Stimulated activated naive B cell treated with anti-CD40 and anti-IgM and Interleukin-4, amounts not matched to agents 10 μg/mL and 1 μg/mL and 100 μg/mL, for 72 hours (primary cell): ENCODE measurements around the gene MUC2.
"Not testable (repeated sequence)": the region's sequence is repeated elsewhere in the genome, so short reads cannot be mapped to it uniquely, and the experiment has no call there.

Experiments
- ATAC-seq, 2 donors: fragments of 150-1000 bp; cut with Tn5 transposase; replicated peaks; 2 replicates each; pipeline ENCODE4 v1.10.0; 2021; ENCODE audit warnings: moderate library complexity in 1 of 2
- DNase-seq: peaks from one replicate; pipeline ENCODE4 v3.0.0; 2021
- H3K27ac Mint-ChIP-seq: one replicate; pipeline ENCODE4 v1.8.0; 2022; ENCODE audit warnings: mild to moderate bottlenecking, mixed read lengths
- H3K27me3 Mint-ChIP-seq, 2 donors: one replicate each; pipeline ENCODE4 v1.8.0; 2022; ENCODE audit warnings: mixed read lengths in 2 of 2
- H3K36me3 Mint-ChIP-seq, 2 donors: one replicate each; pipeline ENCODE4 v1.8.0; 2022; ENCODE audit warnings: mixed read lengths in 2 of 2, mild to moderate bottlenecking in 1 of 2
- H3K4me1 Mint-ChIP-seq, 2 donors: one replicate each; pipeline ENCODE4 v1.8.0; 2022; ENCODE audit warnings: mixed read lengths in 2 of 2, mild to moderate bottlenecking in 1 of 2
- H3K4me3 Mint-ChIP-seq, 2 donors: one replicate each; pipeline ENCODE4 v1.8.0; 2022; ENCODE audit warnings: mild to moderate bottlenecking in 2 of 2, mixed read lengths in 2 of 2, moderate library complexity in 1 of 2
- H3K9me3 Mint-ChIP-seq, 2 donors: one replicate each; pipeline ENCODE4 v1.8.0; 2022; ENCODE audit warnings: mixed read lengths in 2 of 2, mild to moderate bottlenecking in 1 of 2

MUC2 gene

DNA sequence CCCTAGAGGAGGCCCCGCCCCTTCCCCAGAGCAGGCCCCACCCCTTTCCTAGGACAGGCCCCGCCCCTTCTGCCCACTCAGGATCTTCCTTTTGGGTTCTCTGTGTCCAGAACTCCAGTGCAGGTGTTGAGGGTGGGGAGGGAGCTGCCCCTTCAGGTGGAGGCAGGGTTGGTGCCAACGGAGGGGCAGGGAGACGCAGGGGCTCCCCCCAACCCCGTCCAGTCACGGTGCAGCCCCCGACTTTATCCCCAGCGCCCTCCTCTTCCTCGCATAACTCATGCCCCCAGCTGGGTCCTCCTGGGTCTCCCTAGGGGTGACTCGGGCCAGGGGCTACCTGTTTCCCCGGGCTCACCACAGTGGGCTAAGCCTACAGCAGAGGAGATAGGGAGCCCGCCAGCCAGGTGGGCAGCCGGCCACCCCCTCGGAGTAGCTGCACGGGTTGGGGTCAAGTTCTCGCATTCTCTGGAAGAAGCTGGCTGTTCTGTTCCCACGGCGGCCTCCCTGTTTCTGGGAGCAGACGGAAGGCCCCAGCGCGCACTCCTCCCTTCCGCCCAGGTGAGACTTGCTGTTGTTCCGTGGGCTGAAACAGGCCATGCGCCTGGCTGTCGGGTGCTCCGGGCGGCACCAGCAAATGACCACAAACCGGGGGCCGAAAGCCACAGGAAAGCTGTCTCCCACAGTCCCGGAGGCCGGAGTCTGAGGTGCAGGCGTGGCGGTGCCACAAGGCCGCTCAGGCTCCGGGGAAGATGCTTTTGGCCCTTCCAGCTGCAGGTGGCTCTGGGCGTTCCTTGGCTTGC, 38.9 kb downstream of the MUC2 start:
- DNase-seq (no peak), ATAC-seq (no peak)
- Mint-ChIP-seq H3K27me3 (peaks cover 1 to 5% of the 10 kb centered on the region in 2 donors), H3K27ac (no peak overlapping the region), H3K36me3 (no peaks in the 10 kb centered on the region), H3K4me1 (peaks cover 0 to 3% of the 10 kb centered on the region in 2 donors), H3K9me3 (no peaks in the 10 kb centered on the region), H3K4me3 (no peak overlapping the region)

DNA sequence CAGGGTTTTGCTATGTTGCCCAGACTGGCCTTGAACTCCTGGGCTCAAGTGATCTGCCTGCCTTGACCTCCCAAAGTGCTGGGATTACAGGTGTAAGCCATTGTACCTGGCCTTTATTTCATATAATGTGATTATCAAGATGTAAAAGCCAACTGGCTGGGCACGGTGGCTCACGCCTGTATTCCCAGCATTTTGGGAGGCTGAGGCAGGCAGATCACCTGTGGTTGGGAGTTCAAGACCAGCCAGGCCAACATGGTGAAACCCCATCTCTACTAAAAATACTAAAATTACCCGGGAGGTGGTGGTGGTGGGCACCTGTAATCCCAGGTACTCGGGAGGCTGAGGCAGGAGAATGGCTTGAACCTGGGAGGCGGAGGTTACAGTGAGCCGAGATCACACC, 40.6 kb downstream of the MUC2 start:
- not testable (repeated sequence) for H3K27me3 Mint-ChIP-seq, H3K9me3 Mint-ChIP-seq, DNase-seq, H3K36me3 Mint-ChIP-seq, ATAC-seq, H3K4me1 Mint-ChIP-seq, H3K27ac Mint-ChIP-seq, H3K4me3 Mint-ChIP-seq

DNA sequence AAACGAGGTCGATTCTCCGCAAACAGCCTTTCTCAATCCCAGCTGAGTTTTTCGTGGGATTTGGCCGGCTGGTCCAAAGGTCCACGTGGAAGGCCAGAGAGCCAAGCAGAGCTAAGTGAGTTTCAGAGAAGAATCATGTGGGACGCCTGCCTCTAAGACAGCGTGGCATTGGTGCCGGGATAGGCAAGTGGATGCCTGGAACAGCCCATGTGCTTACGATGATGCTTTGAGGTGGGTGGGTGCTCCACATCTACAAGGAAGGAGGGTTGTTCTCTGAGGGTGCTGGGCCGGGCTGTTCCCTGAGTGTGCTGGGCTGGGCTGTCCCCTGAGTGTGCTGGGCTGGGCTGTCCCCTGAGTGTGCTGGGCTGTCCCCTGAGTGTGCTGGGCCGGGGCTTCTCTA, 41.4 kb downstream of the MUC2 start:
- no peak overlapping the region for H3K4me3 Mint-ChIP-seq
- H3K9me3 Mint-ChIP-seq, result no peaks in the 10 kb centered on the region
- no peak overlapping the region for H3K27ac Mint-ChIP-seq
- no peak for ATAC-seq
- DNase-seq, result no peak
- peaks cover under 1 to 8% of the 10 kb centered on the region in 2 donors for H3K27me3 Mint-ChIP-seq
- H3K36me3 Mint-ChIP-seq, result no peaks in the 10 kb centered on the region
- H3K4me1 Mint-ChIP-seq, result no peaks in the 10 kb centered on the region

DNA sequence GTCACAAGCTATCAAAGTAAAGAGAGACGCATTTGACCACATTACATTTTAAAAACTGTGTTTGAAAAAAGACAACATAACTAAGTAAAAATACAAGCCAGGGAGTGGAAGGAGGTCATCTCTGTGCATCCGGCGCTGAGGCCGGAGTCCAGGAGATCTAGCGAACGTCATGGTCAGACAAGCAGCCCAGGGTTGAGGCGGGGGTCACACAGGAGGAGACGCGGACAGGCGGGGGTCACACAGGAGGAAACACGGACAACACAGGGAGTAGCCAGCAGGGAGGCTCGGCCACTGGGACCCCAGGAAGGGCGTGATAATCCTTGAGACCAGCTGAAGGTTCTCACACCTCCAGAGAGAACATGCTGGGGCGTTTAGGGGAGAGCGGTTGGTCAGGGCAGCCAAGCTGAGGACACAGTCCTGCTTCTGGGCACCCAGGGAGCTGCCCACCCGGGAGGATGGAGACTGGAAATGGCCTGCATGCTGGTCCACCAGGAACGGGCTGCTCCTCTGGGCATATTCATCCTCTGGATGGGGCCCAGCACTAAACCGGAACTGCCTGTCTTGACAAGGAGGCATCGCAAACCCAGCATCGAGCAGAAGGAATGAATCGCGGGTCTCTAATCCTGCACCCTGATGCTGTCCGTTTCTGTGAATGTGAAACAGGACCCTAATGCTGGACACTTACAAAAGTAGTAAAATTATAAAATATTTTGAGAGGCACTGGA, 42.2 kb downstream of the MUC2 start:
- Mint-ChIP-seq H3K4me3 (no peak overlapping the region), H3K27ac (no peak overlapping the region), H3K9me3 (no peaks in the 10 kb centered on the region), H3K36me3 (no peaks in the 10 kb centered on the region), H3K4me1 (no peaks in the 10 kb centered on the region), H3K27me3 (peaks cover 0 to 8% of the 10 kb centered on the region in 2 donors)
- DNase-seq (no peak), ATAC-seq (no peak)

DNA sequence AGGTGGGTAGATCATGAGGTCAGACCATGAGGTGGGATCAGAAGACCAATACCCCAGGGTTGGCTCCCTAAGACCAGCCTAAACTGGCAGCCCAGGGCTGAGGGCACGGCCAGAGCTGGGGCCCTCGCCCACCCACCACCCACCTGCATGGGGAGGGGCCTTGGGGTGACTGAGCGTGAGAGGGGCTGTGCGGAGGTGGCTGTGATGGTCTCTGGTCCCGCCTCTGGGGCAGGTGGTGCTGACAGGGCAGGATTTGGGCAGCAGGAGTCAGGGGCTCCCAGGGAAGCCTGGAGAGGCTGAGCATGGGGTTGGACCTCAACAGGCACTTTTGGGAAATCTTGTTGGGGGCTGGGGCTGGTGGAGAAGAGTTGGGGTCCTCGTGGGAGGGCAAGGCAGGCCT, 43.3 kb downstream of the MUC2 start:
- no peak for ATAC-seq
- no peaks in the 10 kb centered on the region for H3K9me3 Mint-ChIP-seq
- H3K4me1 Mint-ChIP-seq, result no peaks in the 10 kb centered on the region
- no peak overlapping the region for H3K4me3 Mint-ChIP-seq
- H3K27ac Mint-ChIP-seq, result no peak overlapping the region
- H3K36me3 Mint-ChIP-seq, result no peaks in the 10 kb centered on the region
- DNase-seq, result no peak
- H3K27me3 Mint-ChIP-seq, result peaks cover 0 to 12% of the 10 kb centered on the region in 2 donors

DNA sequence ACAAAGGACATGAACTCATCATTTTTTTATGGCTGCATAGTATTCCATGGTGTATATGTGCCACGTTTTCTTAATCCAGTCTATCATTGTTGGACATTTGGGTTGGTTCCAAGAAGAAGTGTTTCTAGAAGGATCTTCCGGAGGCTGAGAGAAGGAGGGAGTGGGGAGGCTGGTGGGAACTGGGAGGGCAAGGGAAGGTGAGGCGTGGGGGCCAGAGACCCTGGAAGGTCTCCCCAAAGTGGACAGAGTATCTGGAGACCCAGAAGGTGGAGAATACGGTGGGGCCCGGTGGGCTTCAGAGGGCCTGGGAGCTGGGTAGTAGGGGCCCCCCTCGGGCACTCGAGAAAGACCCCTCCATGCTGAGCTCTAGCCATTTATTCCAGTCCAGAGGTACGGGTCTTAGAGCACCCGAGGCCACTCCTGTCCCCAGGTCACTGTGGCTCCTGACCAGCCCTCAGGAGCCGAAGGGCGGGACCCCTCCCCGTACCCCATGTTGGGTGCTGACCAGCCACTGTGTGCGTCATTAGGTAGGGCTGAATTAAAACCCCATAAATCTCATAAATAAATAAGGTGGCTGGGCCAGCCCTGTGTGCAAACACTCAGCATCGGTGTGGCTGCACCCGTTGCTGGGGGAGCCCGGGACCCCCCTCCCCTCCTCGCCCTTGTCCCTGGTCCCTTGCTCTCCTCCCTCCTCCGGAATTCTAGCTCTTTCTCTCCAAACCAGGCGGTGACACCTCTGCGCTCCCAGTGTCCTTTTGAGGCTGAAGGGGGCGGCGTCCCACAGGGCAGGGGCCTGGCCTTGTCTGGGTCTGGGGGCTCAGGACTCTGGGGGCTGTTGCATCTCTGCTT, 44.3 kb downstream of the MUC2 start:
- Mint-ChIP-seq H3K27me3 (peaks cover 0 to 16% of the 10 kb centered on the region in 2 donors), H3K4me1 (no peaks in the 10 kb centered on the region), H3K9me3 (no peaks in the 10 kb centered on the region), H3K36me3 (no peaks in the 10 kb centered on the region), H3K27ac (no peak overlapping the region), H3K4me3 (no peak overlapping the region)
- no peak for DNase-seq
- no peak for ATAC-seq

DNA sequence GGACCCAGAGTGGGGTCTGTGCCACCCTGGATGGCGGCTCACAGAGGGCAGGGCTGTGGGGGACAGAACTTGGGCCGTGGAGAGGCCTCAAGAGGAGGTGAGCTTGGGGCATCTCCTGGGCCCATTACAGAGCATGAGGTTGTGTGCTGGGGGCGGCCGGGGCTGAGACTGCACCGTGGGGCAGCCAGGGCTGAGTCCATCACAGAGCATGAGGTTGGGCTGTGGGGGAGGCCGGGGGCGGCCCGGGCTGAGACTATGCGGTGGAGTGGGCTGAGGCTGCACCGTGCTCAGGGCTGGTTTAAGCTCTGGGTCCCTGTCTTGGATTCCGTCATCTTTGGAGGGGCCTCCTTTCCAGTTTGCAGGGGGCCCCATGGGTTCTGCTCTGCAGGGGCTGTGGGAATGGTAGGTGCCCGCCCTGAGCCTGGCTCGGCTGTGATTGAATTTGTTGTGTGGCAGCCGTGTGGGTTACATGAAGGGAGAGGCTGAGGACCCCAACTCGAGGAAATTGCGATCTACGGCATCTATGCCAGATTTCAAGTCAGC, 45.0 kb downstream of the MUC2 start:
- Mint-ChIP-seq H3K9me3 (peaks cover 6 to 7% of the 10 kb centered on the region in 2 donors), H3K27me3 (peaks cover 0 to 20% of the 10 kb centered on the region in 2 donors), H3K4me1 (no peaks in the 10 kb centered on the region), H3K36me3 (peaks cover 3 to 5% of the 10 kb centered on the region in 2 donors), H3K27ac (no peak overlapping the region), H3K4me3 (no peak overlapping the region)
- DNase-seq (no peak), ATAC-seq (no peak)

DNA sequence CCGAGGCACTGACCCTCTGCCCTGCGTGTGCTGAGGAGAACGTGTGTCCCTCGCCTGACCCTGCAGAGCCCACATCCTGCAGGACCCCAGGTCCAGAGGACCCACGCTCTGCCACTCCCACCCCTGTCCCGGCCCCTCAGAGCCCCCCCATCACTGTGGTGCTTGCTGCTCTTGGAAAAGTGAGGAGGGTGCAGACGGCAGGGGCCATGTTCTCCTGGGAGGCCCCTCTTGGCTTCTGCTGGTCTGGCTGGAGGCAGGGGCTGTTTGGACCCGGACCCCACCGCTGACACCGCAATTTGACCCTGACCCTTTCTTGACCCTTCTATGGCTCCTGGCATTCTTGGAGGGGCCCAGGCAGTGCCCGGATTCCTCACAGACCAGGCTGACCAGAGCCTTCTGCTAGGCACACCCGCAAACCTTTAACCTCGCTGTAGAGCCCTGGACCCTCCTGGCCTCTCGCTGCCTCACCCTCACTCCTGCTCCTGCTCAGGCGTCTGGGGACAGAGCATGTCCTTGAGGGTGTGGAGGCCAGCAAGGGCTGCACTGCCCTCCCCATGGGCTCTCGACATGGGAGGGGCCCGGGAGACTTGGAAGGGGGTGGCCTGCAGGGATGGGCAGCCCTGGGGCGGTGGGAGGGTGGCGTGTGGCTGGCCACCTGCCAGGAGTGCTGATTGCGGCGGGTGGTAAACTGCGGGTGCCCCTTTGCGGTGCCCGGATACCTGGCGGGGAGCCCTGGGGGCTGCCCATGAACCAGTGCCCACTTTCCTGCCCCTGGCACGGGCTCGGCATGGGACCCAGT, 46.1 kb downstream of the MUC2 start:
- no peak overlapping the region for H3K4me3 Mint-ChIP-seq
- DNase-seq (no peak), ATAC-seq (no peak)
- peaks cover 5% of the 10 kb centered on the region in 2 donors for H3K36me3 Mint-ChIP-seq
- H3K27ac Mint-ChIP-seq, result no peak overlapping the region
- peaks cover 14 to 16% of the 10 kb centered on the region in 2 donors for H3K9me3 Mint-ChIP-seq
- peaks cover 0 to 20% of the 10 kb centered on the region in 2 donors for H3K27me3 Mint-ChIP-seq
- H3K4me1 Mint-ChIP-seq, result no peaks in the 10 kb centered on the region

DNA sequence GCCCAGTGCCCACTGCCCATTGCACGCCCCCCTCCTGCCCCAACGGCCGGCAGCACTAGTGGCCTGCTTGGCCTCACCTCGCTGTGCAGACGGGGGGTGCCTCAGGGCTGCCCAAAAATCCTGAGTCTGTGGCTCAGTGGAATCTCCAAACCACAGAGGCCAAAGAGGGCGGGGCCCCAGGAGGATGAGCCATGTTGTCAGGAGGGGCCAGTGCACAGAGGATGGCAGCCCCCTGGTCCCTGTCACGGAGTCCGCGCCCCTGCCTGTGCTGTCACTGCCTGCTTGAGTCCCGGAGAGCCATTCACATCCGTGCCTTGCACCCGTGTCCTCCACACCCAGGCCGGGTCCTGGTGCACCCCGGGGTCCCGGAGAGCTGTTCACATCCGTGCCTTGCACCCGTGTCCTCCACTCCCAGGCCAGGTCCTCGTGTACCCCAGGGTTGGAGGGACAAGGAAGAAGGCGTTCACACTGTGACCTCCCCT, 46.7 kb downstream of the MUC2 start:
- no peaks in the 10 kb centered on the region for H3K4me1 Mint-ChIP-seq
- H3K9me3 Mint-ChIP-seq, result peaks cover 14 to 16% of the 10 kb centered on the region in 2 donors
- no peak overlapping the region for H3K4me3 Mint-ChIP-seq
- DNase-seq, result no peak
- H3K27ac Mint-ChIP-seq, result no peak overlapping the region
- ATAC-seq, result no peak
- peaks cover 5% of the 10 kb centered on the region in 2 donors for H3K36me3 Mint-ChIP-seq
- peaks cover 0 to 20% of the 10 kb centered on the region in 2 donors for H3K27me3 Mint-ChIP-seq

DNA sequence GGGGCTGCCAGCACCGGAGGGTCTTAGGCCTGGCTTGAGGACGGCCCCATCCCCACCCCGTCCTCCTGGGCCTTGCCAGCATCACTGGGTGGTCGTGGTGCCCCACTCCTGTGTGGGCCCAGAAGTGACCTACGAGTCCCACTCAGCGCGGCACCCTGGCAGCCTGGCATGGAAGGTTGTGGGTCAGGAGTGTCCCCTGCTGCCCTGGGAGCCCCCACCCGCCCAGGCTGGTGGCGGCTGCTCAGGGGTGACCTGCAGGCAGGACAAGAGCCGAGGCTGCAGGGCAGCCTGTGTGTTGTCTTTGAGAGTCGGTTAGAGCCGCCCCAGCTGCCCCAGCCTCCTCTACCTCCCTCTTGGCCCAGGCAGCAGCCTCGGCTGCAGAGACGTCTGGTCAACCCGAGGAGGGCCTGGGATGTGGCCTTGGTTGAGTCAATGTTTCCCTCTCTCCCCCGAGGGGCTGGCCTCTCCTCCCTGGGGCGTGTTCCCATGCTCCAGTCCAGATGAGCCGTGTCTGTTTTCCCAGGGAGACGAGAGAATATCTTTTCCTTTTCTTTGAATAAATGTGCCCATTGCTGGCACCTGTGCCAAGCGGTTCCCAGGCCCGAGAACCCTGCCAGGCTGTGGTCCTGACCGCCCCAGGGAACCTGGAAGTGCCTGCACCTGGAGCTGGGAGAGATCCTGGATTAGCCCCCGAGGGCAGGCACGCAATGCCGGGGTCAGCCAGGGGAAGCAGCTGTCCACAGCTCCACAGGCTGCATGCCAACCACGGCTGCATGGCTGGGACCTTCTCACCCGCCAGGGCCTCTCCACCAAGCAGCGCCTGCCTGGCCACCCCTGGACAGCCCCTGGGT, 47.4 kb downstream of the MUC2 start:
- Mint-ChIP-seq H3K4me1 (no peaks in the 10 kb centered on the region), H3K27ac (no peak overlapping the region), H3K27me3 (peaks cover 0 to 20% of the 10 kb centered on the region in 2 donors), H3K9me3 (peaks cover 14 to 16% of the 10 kb centered on the region in 2 donors), H3K4me3 (no peak overlapping the region), H3K36me3 (peaks cover 5% of the 10 kb centered on the region in 2 donors)
- ATAC-seq, result no peak
- no peak for DNase-seq

DNA sequence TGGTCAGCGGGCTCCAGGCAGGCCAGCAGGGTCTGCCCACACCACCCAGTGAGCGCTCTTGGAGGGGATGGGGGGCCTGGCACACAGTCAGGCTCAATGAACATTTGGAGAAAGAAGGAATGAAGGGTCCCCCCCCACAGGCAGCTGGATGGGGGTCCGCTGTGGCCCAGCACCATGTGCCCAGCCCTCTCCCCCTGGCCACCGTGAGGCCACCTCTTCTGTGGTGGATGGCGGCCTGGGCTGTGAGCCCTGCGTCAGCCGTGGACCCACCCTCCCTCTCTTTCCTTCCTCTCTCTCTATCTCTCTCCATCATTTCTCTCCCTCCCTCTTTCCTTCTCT, 48.0 kb downstream of the MUC2 start:
- Mint-ChIP-seq H3K9me3 (peaks cover 14 to 16% of the 10 kb centered on the region in 2 donors), H3K27me3 (peaks cover 0 to 20% of the 10 kb centered on the region in 2 donors), H3K4me3 (no peak overlapping the region), H3K4me1 (no peaks in the 10 kb centered on the region), H3K36me3 (peaks cover 5% of the 10 kb centered on the region in 2 donors), H3K27ac (no peak overlapping the region)
- ATAC-seq (no peak), DNase-seq (no peak)

DNA sequence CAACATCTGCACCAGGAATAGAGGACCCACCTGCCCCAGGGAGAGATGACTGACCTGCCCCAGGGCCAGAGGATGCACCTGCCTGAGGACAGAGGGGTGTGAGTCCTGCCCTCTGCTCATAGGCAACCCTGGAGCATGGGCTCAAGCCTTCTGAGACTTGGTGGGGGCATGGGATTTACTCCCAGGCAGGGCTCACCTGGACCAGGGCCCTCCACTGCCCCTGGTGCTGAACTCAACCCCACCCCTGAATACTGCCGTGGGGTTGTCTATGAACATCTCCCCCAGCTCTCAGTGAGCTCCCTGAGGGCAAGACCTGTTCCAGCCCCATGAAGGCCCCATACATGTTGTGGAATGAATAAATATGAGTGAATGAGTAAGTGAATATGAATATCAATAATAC, 49.3 kb downstream of the MUC2 start:
- Mint-ChIP-seq H3K27ac (peak overlapping the region; percentile 38), H3K36me3 (peaks cover 5% of the 10 kb centered on the region in 2 donors), H3K4me1 (no peaks in the 10 kb centered on the region), H3K4me3 (peak overlapping the region in 1 of 2 donors; percentile 13), H3K9me3 (peaks cover 14 to 16% of the 10 kb centered on the region in 2 donors), H3K27me3 (peaks cover 0 to 15% of the 10 kb centered on the region in 2 donors)
- DNase-seq (no peak), ATAC-seq (peak; percentile 61 to 76)
